ENCODE results near the gene HMBS.
A peak's percentile ranks its signal among the peaks of the same experiment; 100 is the strongest.

HMBS gene

DNA sequence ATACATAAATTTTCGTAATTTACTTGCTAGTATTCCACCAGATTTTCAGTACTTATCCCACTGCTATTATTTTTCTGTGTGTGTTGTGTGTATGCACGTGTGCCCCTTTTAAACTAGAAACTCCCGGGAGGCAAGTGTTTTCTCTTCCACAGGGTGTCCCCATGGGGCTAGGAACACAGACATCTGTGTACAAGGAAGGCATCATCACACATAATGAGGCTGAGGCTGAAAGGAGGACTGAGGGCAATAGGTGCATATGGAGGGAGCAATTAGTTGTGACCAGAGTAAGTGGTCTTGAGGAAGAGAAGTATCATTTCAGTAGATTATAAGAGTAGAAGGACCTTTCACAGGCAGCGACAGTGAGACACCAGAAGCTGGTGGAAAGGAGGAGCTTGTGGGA is 19.1 kb downstream of the HMBS start:
- Histone ChIP-seq H3K27me3 (replicated peaks; ENCODE audit: insufficient read depth, low read length) (no peaks in the 10 kb centered on the region), H3K9me3 (replicated peaks; ENCODE audit: insufficient read depth, low read length) (no peaks in the 10 kb centered on the region), H3K9me2 (replicated peaks; ENCODE audit: insufficient read depth, low read length) (no peaks in the 10 kb centered on the region), H3K4me3 (ENCODE audit: low read length) (no peak overlapping the region), H3K4me2 (ENCODE audit: low read depth, low read length) (no peak overlapping the region), H2AFZ (ENCODE audit: low read length) (no peak overlapping the region), H3K9ac (ENCODE audit: low read length) (no peak overlapping the region), H3K79me2 (ENCODE audit: low read length) (peaks cover 51% of the 10 kb centered on the region), H3K27ac (ENCODE audit: low read length) (no peak overlapping the region), H3K4me1 (ENCODE audit: low read length) (peaks cover 32% of the 10 kb centered on the region), H3K36me3 (replicated peaks; ENCODE audit: insufficient read depth, low read length) (no peaks in the 10 kb centered on the region), H4K20me1 (ENCODE audit: insufficient read depth, low read length) (no peaks in the 10 kb centered on the region), H3F3A (ENCODE audit: insufficient read depth, low read length) (peaks cover 32% of the 10 kb centered on the region)
- no peak for TF ChIP-seq EZH2phosphoT487 (IDR thresholded peaks at IDR 0.05; ENCODE audit: low read length)
- no peak for TF ChIP-seq EZH2 (optimal IDR thresholded peaks at IDR 0.05; ENCODE audit: low read depth, low read length)
- TF ChIP-seq, protein P1, sequence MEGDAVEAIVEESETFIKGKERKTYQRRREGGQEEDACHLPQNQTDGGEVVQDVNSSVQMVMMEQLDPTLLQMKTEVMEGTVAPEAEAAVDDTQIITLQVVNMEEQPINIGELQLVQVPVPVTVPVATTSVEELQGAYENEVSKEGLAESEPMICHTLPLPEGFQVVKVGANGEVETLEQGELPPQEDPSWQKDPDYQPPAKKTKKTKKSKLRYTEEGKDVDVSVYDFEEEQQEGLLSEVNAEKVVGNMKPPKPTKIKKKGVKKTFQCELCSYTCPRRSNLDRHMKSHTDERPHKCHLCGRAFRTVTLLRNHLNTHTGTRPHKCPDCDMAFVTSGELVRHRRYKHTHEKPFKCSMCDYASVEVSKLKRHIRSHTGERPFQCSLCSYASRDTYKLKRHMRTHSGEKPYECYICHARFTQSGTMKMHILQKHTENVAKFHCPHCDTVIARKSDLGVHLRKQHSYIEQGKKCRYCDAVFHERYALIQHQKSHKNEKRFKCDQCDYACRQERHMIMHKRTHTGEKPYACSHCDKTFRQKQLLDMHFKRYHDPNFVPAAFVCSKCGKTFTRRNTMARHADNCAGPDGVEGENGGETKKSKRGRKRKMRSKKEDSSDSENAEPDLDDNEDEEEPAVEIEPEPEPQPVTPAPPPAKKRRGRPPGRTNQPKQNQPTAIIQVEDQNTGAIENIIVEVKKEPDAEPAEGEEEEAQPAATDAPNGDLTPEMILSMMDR (IDR thresholded peaks at IDR 0.05; ENCODE audit: low read length): no peak
- DNase-seq: no peak

DNA sequence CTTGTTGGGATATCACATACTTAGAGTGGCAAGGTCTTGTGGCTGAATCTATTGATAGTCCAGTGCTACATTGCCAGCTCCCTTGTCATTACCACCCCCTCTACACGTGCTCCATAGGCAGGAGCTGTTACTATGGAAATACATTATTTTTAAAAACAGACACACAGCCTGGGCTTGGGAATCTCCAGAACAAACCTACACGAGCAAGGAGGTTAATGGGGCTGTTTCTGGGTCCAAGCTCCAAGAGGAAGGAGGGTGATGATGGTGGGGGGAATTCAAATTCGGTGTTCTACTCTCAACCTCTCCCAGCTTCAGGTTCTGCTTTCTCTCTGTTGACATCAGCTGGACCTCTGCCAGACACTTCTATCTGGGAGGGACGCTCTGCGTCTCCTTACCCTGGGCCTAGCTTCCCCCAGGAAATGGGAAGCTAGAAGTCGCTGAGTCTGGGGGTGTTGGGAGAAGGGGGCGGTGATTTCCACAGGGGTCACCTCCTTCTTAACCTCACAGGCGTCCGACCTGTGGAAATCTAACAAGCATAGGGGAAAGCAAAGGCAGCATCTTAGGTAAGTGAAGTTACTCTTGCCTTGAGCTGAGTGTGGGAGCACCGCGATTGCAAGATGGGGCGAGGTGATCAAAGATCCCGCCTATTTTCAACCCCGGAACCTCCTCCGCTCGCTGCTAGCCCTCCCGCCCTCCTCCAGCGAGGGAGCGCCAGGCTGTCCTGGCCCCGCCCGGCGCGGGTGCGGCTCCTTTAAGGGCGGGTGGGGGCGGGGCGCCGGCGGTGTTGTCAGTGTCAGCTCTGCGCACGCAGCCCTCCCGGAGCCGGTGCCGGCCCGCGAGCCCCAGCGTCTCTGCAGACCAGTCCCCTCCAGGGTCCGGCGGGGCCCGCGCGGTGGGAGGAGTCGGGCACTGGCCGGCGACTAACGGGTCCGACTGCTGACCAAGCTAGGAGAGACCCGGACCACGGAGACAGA is 22.2 kb downstream of the HMBS start, which contains the start of gene C2CD2L:
C2CD2L (plus strand) TSS at position 781 of the 974 bp plus-strand sequence. CDS start 398 bp downstream, outside the sequence.
- Histone ChIP-seq H3K9ac (ENCODE audit: low read length) (peak within 1 kb of the TSS; percentile 89), H3K4me1 (ENCODE audit: low read length) (peaks cover 33% of the 10 kb centered on the region), H3K9me3 (replicated peaks; ENCODE audit: insufficient read depth, low read length) (no peaks in the 10 kb centered on the region), H3F3A (ENCODE audit: insufficient read depth, low read length) (peaks cover 32% of the 10 kb centered on the region), H3K4me2 (ENCODE audit: low read depth, low read length) (peak within 1 kb of the TSS; percentile 98), H4K20me1 (ENCODE audit: insufficient read depth, low read length) (no peaks in the 10 kb centered on the region), H3K27ac (ENCODE audit: low read length) (peak within 1 kb of the TSS; percentile 75; the same call in 1 of the 2 replicates), H3K27me3 (replicated peaks; ENCODE audit: insufficient read depth, low read length) (no peaks in the 10 kb centered on the region), H3K36me3 (replicated peaks; ENCODE audit: insufficient read depth, low read length) (0 out of 2 replicates have a peak, but pooled peaks cover 5% of the 10 kb centered on the region), H2AFZ (ENCODE audit: low read length) (peak within 1 kb of the TSS; percentile 90), H3K9me2 (replicated peaks; ENCODE audit: insufficient read depth, low read length) (no peaks in the 10 kb centered on the region), H3K79me2 (ENCODE audit: low read length) (peaks cover 53% of the 10 kb centered on the region), H3K4me3 (ENCODE audit: low read length) (peak within 1 kb of the TSS; percentile 84)
- peak; percentile 94 for DNase-seq
- TF ChIP-seq, protein P1 (IDR thresholded peaks at IDR 0.05; ENCODE audit: low read length): no peak
- TF ChIP-seq EZH2 (optimal IDR thresholded peaks at IDR 0.05; ENCODE audit: low read depth, low read length): no peak
- no peak for TF ChIP-seq EZH2phosphoT487 (IDR thresholded peaks at IDR 0.05; ENCODE audit: low read length)

DNA sequence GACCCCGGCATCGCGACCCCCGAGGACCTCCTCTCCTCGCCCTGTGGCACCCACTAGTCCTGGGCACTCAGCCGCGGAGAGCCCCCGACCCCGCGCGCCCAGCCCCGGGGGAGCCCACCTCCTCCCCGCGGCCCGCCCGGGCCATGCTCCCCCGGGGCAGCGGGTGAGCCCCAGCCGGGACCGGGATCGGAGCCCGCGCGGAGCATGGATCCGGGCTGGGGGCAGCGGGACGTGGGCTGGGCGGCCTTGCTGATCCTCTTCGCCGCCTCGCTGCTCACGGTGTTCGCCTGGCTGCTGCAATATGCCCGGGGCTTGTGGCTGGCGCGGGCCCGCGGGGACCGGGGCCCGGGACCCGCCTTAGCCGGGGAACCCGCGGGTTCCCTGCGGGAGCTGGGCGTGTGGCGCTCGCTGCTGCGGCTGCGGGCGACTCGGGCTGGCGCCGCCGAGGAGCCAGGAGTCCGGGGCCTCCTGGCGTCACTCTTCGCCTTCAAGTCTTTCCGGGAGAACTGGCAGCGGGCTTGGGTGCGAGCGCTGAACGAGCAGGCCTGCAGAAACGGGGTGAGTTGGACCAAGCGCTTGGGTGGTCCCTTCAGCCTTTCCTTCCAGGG is 23.0 kb downstream of the HMBS start:
- no peak for DNase-seq
- TF ChIP-seq EZH2 (optimal IDR thresholded peaks at IDR 0.05; ENCODE audit: low read depth, low read length): no peak
- TF ChIP-seq, protein P1 (IDR thresholded peaks at IDR 0.05; ENCODE audit: low read length): no peak
- TF ChIP-seq EZH2phosphoT487 (IDR thresholded peaks at IDR 0.05; ENCODE audit: low read length): no peak
- peaks cover 27% of the 10 kb centered on the region for H3F3A ChIP-seq (ENCODE audit: insufficient read depth, low read length)
- no peaks in the 10 kb centered on the region for H3K9me3 ChIP-seq (replicated peaks; ENCODE audit: insufficient read depth, low read length)
- 0 out of 2 replicates have a peak, but pooled peaks cover 5% of the 10 kb centered on the region for H3K36me3 ChIP-seq (replicated peaks; ENCODE audit: insufficient read depth, low read length)
- no peaks in the 10 kb centered on the region for H3K9me2 ChIP-seq (replicated peaks; ENCODE audit: insufficient read depth, low read length)
- no peaks in the 10 kb centered on the region for H4K20me1 ChIP-seq (ENCODE audit: insufficient read depth, low read length)
- peak overlapping the region; percentile 98 for H3K4me2 ChIP-seq (ENCODE audit: low read depth, low read length)
- peak overlapping the region; percentile 62 for H2AFZ ChIP-seq (ENCODE audit: low read length)
- H3K4me3 ChIP-seq (ENCODE audit: low read length): peak overlapping the region; percentile 84
- peaks cover 53% of the 10 kb centered on the region for H3K79me2 ChIP-seq (ENCODE audit: low read length)
- peak overlapping the region; percentile 89 for H3K9ac ChIP-seq (ENCODE audit: low read length)
- no peaks in the 10 kb centered on the region for H3K27me3 ChIP-seq (replicated peaks; ENCODE audit: insufficient read depth, low read length)
- H3K27ac ChIP-seq (ENCODE audit: low read length): peak overlapping the region; percentile 75; the same call in 1 of the 2 replicates
- H3K4me1 ChIP-seq (ENCODE audit: low read length): peaks cover 33% of the 10 kb centered on the region

All from MM.1S (cell line).